Cardiac septum (tissue), 1 donor: ENCODE data around the gene DOK3. TPM values are rescaled to one million over a fixed set of nuclear protein-coding genes. Genes with fewer than 3 reads are reported as not detected.
A peak's percentile ranks its signal among the peaks of the same experiment; 100 is the strongest.
"Not testable (repeated sequence)": the region's sequence is repeated elsewhere in the genome, so short reads cannot be mapped to it uniquely, and the experiment has no call there.

Experiments
- DNase-seq: peaks from one replicate; pipeline ENCODE4 v3.0.0-alpha.2; 2020; ENCODE audit warnings: low spot score
- intact Hi-C: fragments of 100-400 bp; cut with DNase I; formaldehyde crosslinking; loops from one replicate; pipeline ENCODE4 v1.14.0; 2022
- total RNA-seq: library from RNA; stranded (reverse); fragmentation: NEBNext Ultra II Directional; extraction: Animal tissue kit (Norgen Biotek cat#: 25700); gene quantifications from one replicate; pipeline ENCODE4 v1.2.1, GENCODE V29; 2021
- donor health status: DM: no; HTN: no; CAD: no.

Gene DOK3
- total RNA-seq, 1 donor from 2014 or later = 4.7 TPM

DNA sequence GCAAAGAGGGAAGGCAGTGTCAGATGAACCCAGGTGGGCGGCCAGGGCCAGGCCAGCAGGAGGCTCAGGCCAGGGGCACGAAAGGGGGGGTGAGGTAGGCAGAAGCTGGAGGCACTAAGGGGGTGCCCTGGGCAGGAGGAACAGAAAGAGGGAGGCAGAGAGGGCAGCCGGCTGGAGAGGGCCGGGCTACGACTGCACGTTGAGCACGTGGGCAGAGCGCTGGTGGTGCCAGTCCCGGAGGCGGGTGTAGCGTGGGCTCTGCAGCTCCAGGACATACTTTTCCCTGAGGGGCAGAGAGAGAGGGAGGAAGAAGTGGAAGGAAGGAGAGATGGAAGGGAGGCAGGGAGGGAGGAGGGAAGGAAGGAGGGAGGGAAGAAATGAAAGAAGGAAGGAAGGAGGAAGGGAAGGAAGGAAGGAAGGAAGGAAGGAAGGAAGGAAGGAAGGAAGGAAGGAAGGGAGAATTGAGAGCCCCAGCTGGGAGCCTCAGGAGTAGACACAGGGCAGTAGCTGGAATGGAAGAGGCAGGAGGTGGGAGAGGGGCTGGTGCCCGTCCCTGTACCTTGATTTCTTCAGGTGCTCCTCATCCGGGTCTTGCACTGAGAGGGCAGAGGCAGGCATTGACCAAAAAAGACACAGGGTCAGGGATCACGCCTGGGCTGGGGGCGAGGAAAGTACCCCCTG lies 19.2 kb downstream of the DOK3 start:
- intact Hi-C loops = no loop called here

DNA sequence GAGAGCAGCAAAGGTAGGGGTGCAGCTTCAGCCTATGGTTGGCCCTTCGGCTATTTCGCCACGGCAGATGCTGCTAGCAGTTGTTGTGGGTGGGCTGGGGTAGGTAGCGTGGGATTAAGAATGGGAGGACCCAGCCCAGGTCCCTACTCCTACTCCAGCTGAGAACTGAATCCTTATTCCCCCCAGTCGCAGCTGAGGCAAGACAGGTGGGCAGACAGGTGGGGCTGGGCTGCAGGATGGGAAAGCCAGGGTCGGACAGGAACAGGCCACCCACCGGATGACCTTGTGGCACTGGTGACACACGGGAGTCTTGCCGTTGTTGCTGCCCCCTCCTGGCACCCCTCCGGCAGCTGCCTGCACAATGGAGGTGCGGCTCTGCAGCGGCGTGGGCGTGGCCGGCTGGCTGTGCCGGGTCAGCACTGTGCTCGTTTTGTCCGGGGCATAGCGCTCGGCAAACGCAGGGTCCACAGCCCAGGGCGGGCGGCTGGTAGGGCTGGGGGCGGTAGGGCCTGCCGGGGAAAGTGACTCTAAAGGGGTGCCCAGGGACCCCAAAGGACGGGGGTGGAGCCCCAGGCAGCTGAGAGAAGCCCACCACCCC lies 20.4 kb downstream of the DOK3 start:
- intact Hi-C loops = no loop called here
- DNase-seq = no peak

More for the DNA sequence above, 19.2 kb downstream of the DOK3 start:
- DNase-seq = no peak

DNA sequence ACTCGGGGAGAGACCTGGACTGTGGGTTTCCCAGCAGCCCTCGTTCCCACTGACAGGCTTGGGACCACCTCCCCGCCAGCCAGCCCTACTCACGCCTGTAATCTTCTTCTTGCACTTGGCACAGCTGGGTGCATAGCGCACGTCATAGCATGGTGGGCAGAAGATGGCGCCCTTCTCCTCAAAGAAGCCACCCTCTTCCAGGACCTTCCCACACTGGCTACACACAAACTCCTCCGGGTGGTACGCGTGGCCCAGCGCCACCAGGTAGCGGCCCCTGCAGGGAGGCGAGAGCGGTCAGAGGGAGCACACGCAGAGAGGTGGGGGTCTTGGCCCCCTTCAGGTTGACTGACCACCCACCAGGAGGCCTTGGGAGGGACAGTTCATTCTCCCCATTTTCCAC lies 21.7 kb downstream of the DOK3 start:
- no peak for DNase-seq
- intact Hi-C loops = no loop called here

DNA sequence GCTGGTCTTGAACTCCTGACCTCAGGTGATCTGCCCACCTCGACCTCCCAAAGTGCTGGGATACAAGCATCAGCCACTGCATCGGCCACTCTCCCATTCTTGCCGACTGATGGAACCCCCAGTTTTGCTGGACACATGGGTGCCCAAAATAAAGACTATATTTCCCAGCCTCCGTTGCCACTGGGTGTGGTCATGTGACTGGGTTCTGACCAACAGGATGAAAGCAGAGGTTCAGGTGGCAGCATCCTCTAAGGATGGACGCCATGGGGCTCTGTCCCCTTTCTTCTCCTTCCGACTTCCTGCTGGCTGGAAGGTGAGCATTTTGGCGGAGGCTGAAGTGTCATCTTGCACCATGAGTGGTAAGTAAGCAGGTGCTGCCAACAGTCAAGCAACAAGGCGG lies 22.5 kb downstream of the DOK3 start:
- no peak for DNase-seq
- intact Hi-C loops = no loop called here

DNA sequence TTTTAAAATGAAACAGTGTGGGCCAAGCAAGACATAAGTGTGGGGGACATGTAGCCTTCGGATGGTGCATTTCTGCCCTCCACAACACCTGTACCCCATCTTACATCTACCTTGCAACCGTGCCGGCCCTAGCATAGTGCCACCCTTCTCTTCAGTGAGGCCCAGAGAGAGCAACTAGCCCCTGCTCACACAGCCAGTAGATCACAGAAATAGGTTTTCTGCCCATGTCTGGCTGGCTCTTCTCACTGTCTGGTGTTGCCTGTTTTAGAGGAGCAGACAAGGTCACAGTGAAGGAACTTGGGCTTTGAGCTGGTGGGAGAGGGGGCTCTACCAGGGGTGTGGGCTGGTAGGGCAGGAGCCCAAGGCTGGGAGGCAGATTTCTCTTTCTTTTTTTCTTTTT lies 23.4 kb downstream of the DOK3 start:
- DNase-seq = no peak
- intact Hi-C loops = no loop called here

DNA sequence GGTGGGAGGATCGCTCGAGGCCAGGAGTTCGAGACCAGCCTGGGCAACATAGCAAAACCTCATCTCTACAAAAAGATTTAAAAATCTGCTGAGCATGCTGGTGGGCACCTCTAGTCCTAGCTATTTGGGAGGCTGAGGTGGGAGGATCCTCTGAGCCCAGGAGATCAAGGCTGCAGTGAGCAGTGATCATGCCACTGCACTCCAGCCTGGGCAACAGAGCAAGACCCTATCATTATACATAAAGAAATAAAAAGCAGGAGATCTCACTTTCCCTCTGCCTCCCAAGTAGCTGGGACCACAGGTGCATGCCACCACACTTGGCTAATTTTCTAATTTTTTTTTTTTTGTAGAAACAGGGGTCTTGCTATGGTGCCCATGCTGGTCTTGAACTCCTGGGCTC lies 23.9 kb downstream of the DOK3 start:
- intact Hi-C loops, DNase-seq: not testable (repeated sequence)

DNA sequence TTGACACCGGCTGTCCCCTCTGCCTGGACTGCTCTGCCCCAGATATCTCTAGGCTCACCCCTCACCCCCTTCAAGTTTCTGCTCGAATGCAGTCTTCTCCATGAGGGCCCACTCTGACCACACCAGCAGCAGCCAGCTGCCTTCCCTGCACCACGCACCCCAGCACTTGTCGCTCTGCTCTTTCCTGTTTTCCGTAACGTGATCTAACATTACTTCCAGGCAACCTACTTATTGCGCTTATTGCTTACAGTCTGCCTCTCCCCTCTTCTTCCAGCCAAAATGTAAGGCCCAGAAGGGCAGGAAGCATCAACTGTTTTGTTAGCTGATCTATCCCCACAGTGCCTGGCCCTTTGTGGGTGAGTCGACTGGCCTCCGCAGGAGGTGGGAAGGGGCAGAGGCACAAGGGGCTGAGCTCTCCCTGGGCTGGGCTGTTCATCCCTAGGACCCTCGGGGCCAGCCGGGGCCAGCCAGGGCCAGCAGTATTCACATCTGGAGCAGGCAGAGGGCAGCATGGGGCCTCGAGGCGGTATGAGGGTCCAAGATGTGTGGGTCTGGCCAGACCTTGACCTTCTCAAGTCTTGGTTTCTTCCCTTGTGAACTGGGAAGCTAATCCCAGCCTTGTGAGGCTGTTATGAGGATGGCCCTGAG lies 24.6 kb downstream of the DOK3 start:
- intact Hi-C loops = no loop called here

DNA sequence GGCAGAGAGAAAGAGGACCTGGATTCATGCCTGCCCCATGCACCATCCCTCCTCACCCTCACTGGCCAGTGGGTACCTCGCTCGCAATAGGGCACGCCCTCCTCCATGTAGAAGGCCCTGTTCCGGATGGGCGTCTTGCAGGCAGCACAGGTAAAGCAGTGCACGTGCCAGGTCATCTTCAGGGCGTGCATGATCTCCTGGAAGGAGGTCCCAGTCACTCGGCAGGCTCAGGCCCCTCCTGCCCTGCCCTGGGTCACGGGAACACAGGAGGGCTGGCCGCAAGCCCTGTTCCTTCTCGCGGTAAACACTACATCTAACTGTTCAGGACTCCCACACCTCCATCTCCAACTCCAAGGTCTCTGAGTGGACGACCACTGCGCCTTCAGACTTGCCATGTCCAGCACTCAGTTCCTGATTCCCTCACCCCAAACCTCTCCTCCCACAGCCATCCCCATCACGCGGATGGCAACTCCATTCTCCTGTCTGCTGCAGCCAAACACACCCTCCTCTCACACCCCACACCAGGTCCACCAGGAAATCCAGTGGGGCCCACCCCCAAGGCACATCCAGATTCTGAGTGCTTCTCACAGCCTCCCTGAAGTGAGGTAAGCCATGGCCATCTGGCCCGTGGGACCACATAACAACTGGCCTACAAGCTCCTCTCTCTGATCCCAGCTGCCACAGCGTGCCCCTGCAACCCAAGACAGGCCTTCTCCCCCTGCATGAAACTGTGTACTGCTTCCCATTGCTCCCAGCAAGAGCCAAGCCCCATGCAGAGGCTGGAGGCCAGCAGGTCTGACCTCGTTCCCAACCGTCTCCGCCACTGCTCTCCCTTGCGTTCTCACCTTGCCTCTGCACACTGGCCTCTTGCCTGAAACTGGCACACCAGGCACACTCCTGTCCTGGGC lies 25.4 kb downstream of the DOK3 start:
- DNase-seq = no peak

More for the DNA sequence above, 24.6 kb downstream of the DOK3 start:
- DNase-seq = no peak

DNA sequence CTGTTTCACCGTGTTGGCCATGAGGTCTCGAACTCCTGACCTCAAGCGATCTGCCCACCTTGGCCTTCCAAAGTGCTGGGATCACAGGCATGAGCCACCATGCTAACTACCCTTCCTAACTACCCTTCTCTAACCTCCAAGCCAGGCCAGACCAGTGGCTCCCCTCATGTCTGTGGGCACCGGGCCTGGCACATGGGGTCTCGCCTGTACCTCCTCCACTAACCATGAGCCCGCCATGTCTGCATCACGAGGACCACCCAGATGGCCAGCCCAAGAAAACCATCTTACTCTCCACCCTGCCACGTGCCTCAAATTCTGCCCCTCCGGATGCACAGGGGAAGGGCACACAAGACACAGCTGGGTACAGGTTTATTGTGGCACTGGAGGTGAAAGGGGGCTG lies 26.6 kb downstream of the DOK3 start:
- DNase-seq = no peak
- intact Hi-C loops = no loop called here

More for the DNA sequence above, 25.4 kb downstream of the DOK3 start:
- intact Hi-C loops = no loop called here

DNA sequence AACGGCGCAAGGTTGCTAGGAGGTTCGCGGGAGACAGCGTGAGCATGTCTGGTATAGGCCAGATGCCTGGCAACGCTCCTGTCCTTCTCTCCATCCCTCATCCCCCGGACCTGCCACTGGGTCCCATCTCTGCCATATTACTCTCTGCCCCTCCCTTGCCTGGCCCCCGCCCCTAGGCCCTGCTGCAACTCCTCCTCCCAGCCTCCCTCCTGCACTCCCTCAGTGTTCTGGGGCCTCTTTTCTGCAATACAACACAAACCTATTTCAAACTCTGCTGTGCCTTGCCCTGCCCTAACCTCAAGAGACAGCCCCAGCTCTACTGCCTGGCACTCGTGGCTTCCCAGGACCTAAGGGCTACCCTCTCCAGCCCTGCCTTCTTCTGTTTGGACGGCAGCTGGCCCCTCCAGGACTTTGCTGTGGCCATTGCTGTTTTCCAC lies 27.2 kb downstream of the DOK3 start:
- DNase-seq = no peak
- intact Hi-C loops = no loop called here

DNA sequence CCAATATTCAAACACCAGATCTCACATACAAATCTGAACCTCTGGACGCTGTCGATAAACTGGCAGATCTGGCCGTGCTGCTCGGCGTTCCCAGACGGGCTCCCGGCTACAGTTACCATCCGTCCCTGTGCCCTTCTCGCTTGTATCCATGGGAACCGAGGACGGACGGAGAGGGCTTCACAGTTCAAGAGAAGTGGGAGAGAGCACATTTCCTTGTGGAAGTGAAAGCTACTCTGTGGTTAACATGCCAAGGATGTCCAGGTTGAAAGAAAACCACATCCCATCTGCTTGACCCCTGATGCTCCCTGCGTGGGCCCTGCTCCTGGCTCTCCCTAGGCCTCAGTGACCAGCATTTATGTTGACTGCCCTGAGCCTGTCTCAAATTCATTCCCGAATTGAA lies 29.9 kb downstream of the DOK3 start:
- no peak for DNase-seq

DNA sequence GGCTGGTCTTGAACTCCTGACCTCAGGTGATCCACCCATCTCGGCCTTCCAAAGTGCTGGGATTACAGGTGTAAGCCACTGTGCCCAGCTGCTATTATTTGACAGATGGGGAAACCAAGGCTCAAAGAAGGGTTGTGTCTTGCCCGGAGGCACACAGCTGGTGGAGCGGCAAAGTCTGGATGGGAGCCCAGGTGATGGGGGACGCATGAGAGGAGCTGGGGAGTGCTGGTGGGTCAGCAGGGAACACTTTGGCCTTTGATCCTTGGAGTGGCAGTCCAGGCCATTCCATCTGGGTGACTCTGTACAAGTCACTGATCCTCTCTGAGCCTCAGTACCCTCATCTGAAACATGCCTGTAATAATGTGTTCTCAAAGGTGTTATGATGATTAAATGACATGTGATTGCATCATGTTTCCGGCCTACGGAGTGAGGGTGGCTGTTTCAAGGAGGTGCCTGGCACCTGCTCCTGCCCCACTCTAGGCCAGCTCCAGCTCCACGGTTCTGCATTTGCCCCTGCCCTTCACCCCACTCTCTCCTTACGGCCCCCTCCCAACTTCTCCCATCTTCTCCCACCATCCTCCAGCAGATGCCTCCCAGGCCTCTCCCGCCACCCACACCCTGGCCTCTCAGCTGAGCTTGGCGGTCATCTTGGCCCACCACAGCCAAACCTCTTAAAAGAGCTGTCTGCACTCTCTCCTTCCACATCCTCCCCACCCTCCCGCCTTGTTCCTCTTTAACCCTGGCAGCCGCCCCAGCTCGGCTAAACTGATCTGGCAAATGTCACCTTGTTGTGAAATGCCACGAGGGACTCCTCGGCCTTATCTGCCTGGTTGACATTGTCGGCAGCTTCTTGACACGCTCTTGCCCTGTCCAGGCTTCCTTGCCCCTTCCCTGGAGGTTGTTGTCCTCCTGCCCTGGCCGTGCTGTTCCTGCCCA lies 30.6 kb downstream of the DOK3 start:
- intact Hi-C loops = loop anchor here (2.0 kb wide), 2 partner anchors 18 to 22 kb away; partner anchors contain the start of gene PDLIM7
- DNase-seq = peak; percentile 95

More for the DNA sequence above, 29.9 kb downstream of the DOK3 start:
- intact Hi-C loops = loop anchor here (2.0 kb wide), 2 partner anchors 17 to 23 kb away; partner anchors contain the start of gene PDLIM7

DNA sequence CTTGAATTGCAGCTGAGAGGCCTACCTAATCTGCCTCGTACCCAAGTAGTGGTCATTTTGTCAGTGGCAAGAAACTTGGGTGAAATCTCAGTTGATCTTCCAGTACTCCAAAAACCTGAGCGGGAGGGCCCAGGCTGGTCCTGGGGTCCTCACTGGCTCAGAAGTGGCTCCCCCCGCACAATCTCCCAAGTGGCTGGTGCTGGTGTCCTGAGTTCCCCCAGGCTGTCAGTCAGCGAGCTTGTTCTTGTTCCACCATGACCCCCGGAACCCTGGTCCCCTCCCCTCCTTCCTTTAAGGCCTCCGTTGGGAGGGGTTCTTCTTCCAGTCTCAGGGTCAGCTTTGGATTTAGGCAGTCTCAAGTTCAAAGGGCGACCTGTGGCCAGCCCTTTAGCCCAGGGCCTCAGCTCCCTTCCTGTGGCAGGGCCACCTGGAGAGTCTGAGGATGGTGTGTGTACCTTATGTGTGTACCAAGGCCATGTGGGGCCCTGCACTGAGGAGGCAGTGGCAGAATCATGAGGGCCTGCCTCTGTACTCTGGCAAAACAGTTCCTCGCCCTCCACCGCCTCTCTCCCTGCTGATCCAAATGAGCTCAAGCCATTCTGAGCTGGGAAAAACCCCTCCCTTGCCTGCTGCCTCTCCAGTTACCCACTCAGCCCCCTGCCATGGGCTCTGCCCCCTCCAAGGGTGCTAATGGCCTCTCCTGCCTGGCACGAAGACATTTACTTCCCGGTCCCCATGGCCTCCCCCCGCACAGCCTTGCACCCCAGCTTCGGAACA lies 31.7 kb downstream of the DOK3 start:
- intact Hi-C loops = loop anchor here (2.0 kb wide), 2 partner anchors 19 to 21 kb away; partner anchors contain the start of gene PDLIM7
- no peak for DNase-seq

DNA sequence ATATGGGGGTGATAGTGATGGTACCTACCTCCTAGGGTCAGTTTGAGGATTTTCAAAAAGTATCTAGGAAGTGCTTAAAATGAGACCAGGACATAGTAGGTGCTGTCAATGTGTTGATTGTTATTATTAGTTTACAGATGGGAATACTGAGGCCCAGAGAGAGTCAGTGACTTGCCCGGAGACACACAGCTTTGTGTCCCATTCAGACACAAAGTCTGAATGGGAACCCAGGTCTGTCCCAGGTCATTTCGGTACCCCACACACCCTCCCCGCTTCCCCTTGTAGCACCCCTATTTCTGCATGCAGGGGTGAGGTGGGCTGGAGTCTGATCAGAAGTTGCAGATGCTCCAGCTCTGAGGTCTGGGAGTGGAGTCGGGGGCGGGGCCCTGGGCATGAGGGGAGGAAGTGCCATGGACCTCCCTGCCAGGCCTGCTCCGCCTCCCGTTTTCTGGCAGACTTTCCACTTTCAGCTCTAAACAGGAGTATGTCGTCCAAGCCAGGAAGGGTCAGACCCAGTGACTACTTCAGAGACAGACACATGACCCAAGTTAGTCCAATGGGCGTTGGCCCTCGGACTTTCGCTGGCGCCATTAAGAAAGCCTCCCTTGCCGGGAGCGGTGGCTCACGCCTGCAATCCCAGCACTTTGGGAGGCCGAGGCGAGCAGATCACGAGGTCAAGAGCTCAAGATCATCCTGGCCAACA lies 32.9 kb downstream of the DOK3 start:
- no peak for DNase-seq
- intact Hi-C loops = no loop called here

DNA sequence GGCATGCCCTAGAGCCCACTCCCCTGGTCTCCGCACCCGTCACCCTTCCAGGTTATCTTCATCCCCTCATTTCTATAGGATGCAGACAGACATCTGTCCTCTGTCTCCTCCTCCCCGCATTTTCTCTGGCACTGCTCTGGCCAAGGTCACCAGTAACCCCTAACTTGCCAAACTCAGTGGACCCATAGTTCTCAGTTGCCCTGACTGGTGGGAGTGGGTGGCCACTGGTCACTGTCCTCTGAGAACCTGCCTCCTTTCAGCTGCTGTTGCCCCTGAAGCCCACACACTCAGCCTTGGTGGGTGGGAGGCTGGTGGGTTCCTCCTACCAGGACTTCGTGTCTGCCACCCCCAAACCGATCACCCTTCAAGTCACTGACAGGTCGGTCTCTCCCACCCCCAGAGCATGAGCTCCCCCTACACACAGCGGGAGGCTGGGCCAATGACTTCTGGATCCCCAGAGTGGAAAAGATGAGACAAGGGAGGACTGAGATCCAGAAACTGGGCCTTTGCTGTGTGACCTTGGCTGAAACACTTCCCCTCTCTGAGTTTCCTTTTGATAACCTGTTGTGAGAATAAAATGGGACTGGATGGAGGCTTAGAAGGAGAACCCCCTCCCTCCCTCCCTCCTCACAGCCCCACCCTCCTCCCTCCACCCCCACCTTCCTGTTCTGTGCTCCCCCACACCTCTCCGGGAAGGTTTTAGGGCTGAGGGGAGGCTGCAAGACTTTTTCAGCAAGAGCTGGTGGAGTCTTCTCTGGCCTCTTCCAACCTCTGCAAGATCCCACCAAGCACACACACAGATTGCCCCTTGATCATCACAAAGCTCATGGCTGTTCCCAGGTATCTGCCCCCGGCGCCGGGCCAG lies 33.8 kb downstream of the DOK3 start:
- intact Hi-C loops = no loop called here
- DNase-seq = no peak

DNA sequence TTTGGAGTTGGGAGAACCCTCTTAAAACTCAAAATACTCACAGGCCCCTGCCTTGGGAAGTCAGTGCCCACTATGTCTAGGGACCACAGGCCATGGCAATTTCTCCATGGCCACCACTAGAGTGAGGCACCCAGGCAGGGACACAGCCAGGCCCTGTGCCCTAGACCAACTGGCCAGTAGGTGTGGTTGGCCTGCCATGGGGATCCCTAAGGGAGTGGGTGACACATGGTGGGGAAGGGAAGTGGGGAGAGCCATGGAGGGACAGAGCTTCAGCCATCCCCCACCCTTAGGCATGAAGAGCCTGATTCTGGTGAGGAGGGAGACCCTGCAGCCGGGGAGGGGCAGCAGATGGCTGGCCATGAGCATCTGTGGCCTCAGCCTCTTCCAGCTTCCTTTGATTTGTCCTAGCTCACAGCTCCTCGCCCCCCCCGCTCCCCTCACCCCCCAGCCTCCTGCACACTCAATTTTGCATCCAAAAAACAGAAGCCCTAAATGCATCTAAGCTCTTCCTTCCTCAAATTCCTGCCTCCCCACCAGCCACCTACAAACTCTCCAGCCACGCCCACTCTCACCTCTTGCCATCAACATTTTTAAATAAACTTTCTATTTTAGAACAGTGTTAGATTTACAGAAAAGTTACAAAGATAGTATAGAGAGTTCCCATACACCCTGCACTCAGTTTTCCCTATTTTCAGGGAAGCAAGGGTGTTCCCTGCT lies 34.6 kb downstream of the DOK3 start:
- intact Hi-C loops = no loop called here
- DNase-seq = no peak
